ENCODE measurements around the gene MREG.

The MREG gene

GRCh38 chr2:215918901-215919599 is 94.3 kb downstream of the MREG start:
- DNase-seq (ENCODE audit: low read depth), result no peak

GRCh38 chr2:215917953-215918620 is 95.3 kb downstream of the MREG start:
- DNase-seq (ENCODE audit: low read depth), result no peak

- no peak for DNase-seq (ENCODE audit: low read depth)
These were observed 97.9 kb downstream of the MREG start for GRCh38 chr2:215915441-215915840.

GRCh38 chr2:215914777-215915165 is 98.6 kb downstream of the MREG start:
- no peak for DNase-seq (ENCODE audit: low read depth)

GRCh38 chr2:215914054-215914776 is 99.1 kb downstream of the MREG start:
- no peak for DNase-seq (ENCODE audit: low read depth)

GRCh38 chr2:215912299-215912842 is 101.0 kb downstream of the MREG start:
- DNase-seq (ENCODE audit: low read depth), result no peak

- DNase-seq (ENCODE audit: low read depth), result no peak
These were observed 101.9 kb downstream of the MREG start for GRCh38 chr2:215911301-215912085.

GRCh38 chr2:215910180-215910579 is 103.2 kb downstream of the MREG start:
- DNase-seq (ENCODE audit: low read depth), result no peak

- no peak for DNase-seq (ENCODE audit: low read depth)
These were observed 106.2 kb downstream of the MREG start for GRCh38 chr2:215907147-215907546.

- DNase-seq (ENCODE audit: low read depth), result no peak
These were observed 106.9 kb downstream of the MREG start for GRCh38 chr2:215906458-215906857.

GRCh38 chr2:215905691-215906090 is 107.7 kb downstream of the MREG start:
- DNase-seq (ENCODE audit: low read depth), result no peak

GRCh38 chr2:215904101-215904500 is 109.2 kb downstream of the MREG start:
- no peak for DNase-seq (ENCODE audit: low read depth)

- DNase-seq (ENCODE audit: low read depth), result no peak
These were observed 110.1 kb downstream of the MREG start for GRCh38 chr2:215903203-215903602.

GRCh38 chr2:215901796-215902195 is 111.6 kb downstream of the MREG start:
- DNase-seq (ENCODE audit: low read depth), result no peak

GRCh38 chr2:215900843-215901242 is 112.5 kb downstream of the MREG start:
- no peak for DNase-seq (ENCODE audit: low read depth)

- DNase-seq (ENCODE audit: low read depth), result no peak
These were observed 113.1 kb downstream of the MREG start for GRCh38 chr2:215900203-215900611.

GRCh38 chr2:215899141-215900074 is 113.9 kb downstream of the MREG start:
- no peak for DNase-seq (ENCODE audit: low read depth)

GRCh38 chr2:215898363-215898762 is 115.0 kb downstream of the MREG start:
- no peak for DNase-seq (ENCODE audit: low read depth)

- no peak for DNase-seq (ENCODE audit: low read depth)
These were observed 116.4 kb downstream of the MREG start for GRCh38 chr2:215896921-215897320.

GRCh38 chr2:215895330-215895729 is 118.0 kb downstream of the MREG start:
- DNase-seq (ENCODE audit: low read depth), result no peak
